PC-9 (cell line): ENCODE measurements around the gene TYW3. TPM values are rescaled to one million over a fixed set of nuclear protein-coding genes. Genes with fewer than 3 reads are reported as not detected.
A peak's percentile ranks its signal among the peaks of the same experiment; 100 is the strongest.

Experiments used
- BruUV-seq: library from RNA; stranded (reverse); fragments of 400-500 nt; replicated peaks from 2 replicates; lab custom pipeline; 2021; lab: Mats Ljungman, UMichigan
- CTCF ChIA-PET: fragments of 300-600 bp; sonication (Branson Sonifier 250); formaldehyde crosslinking; loops from one replicate; lab custom pipeline; 2022; ENCODE audit warnings: antibody characterized with exemption; lab: Charles Lee
- POLR2A ChIA-PET: fragments of 300-600 bp; sonication (Branson Sonifier 250); formaldehyde crosslinking; loops from one replicate; lab custom pipeline; 2022; ENCODE audit warnings: antibody characterized with exemption; ENCODE audit not compliant: unreplicated experiment; lab: Charles Lee
- DNase-seq, 2 experiments: peaks; one replicate each; pipeline versions ENCODE4 v3.0.0 to v3.0.0-alpha.2; 2015 to 2022; ENCODE audit warnings: mixed read lengths in 1 of 2
- H2AFZ ChIP-seq: fragments of 200-600 bp; sonication (generic); 2 replicates; pipeline ENCODE4 v1.8.1; 2017; ENCODE audit warnings: antibody characterized with exemption
- H3F3A ChIP-seq: fragments of 200-600 bp; sonication (generic); 2 replicates; pipeline ENCODE4 v1.8.1; 2017; ENCODE audit warnings: antibody characterized with exemption, mild to moderate bottlenecking, low read depth; ENCODE audit not compliant: insufficient read depth
- H3K27ac ChIP-seq: fragments of 200-600 bp; sonication (generic); 2 replicates; pipeline ENCODE4 v1.6.1; 2016; ENCODE audit warnings: mixed run types
- H3K27me3 ChIP-seq: fragments of 200-600 bp; sonication (generic); 2 replicates; pipeline ENCODE4 v1.6.1; 2016; ENCODE audit warnings: low read depth, mixed run types; ENCODE audit not compliant: insufficient read depth
- H3K36me3 ChIP-seq: fragments of 200-600 bp; sonication (generic); 2 replicates; pipeline ENCODE4 v1.6.1; 2016; ENCODE audit warnings: low read depth, mixed run types
- H3K4me1 ChIP-seq: fragments of 200-600 bp; sonication (generic); replicated peaks from 2 replicates; pipeline ENCODE4 v1.6.1; 2016; ENCODE audit warnings: mixed run types; ENCODE audit not compliant: insufficient read depth
- H3K4me2 ChIP-seq: fragments of 200-600 bp; sonication (generic); 2 replicates; pipeline ENCODE4 v1.6.1; 2017; ENCODE audit warnings: mixed run types
- H3K4me3 ChIP-seq: fragments of 200-600 bp; sonication (generic); 2 replicates; pipeline ENCODE4 v1.6.1; 2016; ENCODE audit warnings: mixed run types
- H3K79me2 ChIP-seq: fragments of 200-600 bp; sonication (generic); 2 replicates; pipeline ENCODE4 v1.6.1; 2017; ENCODE audit warnings: low read depth, mixed run types
- H3K9me2 ChIP-seq: fragments of 200-600 bp; sonication (generic); 2 replicates; pipeline ENCODE4 v1.8.1; 2017; ENCODE audit warnings: mild to moderate bottlenecking; ENCODE audit not compliant: insufficient read depth
- H3K9me3 ChIP-seq: fragments of 200-600 bp; sonication (generic); 2 replicates; pipeline ENCODE4 v1.8.1; 2016; ENCODE audit warnings: low read depth; ENCODE audit not compliant: insufficient read depth
- H4K20me1 ChIP-seq: fragments of 200-600 bp; sonication (generic); 2 replicates; pipeline ENCODE4 v1.8.1; 2017; ENCODE audit not compliant: insufficient read depth
- EZH2 ChIP-seq: fragments of 200-600 bp; sonication (generic); IDR thresholded peaks from 2 replicates; pipeline ENCODE4 v1.8.0; 2017; ENCODE audit warnings: antibody characterized with exemption, low read depth
- intact Hi-C: fragments of 100-400 bp; cut with micrococcal nuclease; formaldehyde crosslinking; loops from one replicate; pipeline ENCODE4 v1.10.0; 2022; ENCODE audit not compliant: unreplicated experiment
- total RNA-seq: library from RNA; stranded (reverse); gene quantifications from 2 replicates; pipeline ENCODE4 v1.2.3, GENCODE V29; 2021
- TF ChIP-seq, protein P1 (sequence below): fragments of 200-600 bp; sonication (generic); conservative IDR thresholded peaks from 2 replicates; pipeline ENCODE4 v1.6.1; 2017; ENCODE audit warnings: mixed run types, antibody characterized with exemption, mild to moderate bottlenecking, moderate library complexity

Gene TYW3
- total RNA-seq, 1 experiment from 2014 or later, result 19.8 TPM

DNA sequence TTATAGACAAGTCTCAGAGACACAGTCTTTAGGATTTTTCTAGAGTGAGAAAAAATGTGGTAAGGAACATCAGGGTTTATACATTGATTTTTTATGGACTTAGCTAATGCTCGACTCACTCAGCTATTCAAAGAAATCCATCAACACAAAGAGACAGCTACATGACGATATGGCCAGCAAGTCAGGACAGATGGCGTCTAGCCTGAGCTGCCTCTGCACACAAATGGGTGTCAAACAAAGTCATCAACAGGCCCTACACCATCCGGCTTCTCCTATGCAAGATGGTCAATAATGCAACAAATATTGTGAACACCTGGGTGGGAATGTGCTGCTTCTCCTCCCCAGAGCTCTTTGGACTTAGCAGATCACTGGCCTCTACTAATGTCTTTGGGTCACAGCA lies 46.0 kb upstream of the TYW3 start:
- Histone ChIP-seq H3F3A (no peaks in the 10 kb centered on the region), H3K4me3 (no peak overlapping the region), H3K4me1 (no peaks in the 10 kb centered on the region), H3K4me2 (no peak overlapping the region), H3K27ac (no peak overlapping the region), H3K9me3 (no peaks in the 10 kb centered on the region), H3K27me3 (no peaks in the 10 kb centered on the region), H4K20me1 (no peaks in the 10 kb centered on the region), H3K9me2 (no peaks in the 10 kb centered on the region), H3K36me3 (no peaks in the 10 kb centered on the region), H2AFZ (no peak overlapping the region), H3K79me2 (no peaks in the 10 kb centered on the region)
- no peak for TF ChIP-seq EZH2
- TF ChIP-seq, protein P1, sequence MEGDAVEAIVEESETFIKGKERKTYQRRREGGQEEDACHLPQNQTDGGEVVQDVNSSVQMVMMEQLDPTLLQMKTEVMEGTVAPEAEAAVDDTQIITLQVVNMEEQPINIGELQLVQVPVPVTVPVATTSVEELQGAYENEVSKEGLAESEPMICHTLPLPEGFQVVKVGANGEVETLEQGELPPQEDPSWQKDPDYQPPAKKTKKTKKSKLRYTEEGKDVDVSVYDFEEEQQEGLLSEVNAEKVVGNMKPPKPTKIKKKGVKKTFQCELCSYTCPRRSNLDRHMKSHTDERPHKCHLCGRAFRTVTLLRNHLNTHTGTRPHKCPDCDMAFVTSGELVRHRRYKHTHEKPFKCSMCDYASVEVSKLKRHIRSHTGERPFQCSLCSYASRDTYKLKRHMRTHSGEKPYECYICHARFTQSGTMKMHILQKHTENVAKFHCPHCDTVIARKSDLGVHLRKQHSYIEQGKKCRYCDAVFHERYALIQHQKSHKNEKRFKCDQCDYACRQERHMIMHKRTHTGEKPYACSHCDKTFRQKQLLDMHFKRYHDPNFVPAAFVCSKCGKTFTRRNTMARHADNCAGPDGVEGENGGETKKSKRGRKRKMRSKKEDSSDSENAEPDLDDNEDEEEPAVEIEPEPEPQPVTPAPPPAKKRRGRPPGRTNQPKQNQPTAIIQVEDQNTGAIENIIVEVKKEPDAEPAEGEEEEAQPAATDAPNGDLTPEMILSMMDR, result no peak
- POLR2A ChIA-PET, result interaction anchor here (0.6 kb wide), 1 partner anchor 318 kb away, joined by 3 read pairs; no protein-coding TSS in a partner anchor
- no peak for DNase-seq
- intact Hi-C loops, result no loop called here
- no TSS peak for BruUV-seq
- CTCF ChIA-PET, result no interaction called here

DNA sequence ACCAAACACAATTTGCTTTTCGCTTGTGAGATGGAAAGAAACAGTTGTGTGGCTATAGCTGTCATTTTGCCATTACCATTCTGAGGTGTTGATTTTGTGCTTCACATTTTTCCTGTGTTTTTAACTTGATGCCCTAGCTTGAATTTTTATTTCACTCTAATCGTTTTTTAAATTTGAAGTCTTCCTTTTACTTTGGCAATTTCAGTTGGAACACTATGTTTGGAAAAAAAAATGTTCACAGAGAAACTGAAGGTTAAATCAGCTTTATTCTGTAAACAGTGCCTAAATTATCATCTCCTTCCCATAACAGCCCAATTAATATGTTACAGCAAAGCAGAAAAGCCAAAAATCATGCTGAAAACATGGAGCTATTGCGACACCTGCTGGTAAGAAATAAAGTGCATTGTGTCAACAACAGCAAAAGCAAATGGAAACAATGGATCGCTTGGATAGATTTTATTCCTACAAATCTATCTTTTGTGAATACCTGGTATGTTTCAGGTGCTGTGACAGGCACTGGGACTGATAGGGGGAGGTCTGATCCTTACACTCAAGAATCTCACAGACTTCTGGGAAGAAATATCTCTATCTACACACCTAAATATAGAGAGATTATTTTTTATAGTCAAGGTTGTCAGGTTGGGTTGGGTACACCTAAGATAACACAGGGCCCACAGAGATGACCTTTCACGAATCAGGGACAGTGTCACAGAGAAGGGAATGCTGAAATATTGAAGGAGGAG lies 43.2 kb upstream of the TYW3 start:
- TF ChIP-seq EZH2, result no peak
- TF ChIP-seq, protein P1, result peak; percentile 95
- ChIA-PET CTCF (interaction anchor here (0.7 to 1.2 kb wide), 2 partner anchors 221 to 578 kb away, joined by 3 read pairs; no protein-coding TSS in a partner anchor), POLR2A (no interaction called here)
- Histone ChIP-seq H3K4me2 (peak overlapping the region; percentile 50), H3K79me2 (no peaks in the 10 kb centered on the region), H3K4me3 (no peak overlapping the region), H3K36me3 (no peaks in the 10 kb centered on the region), H3F3A (peaks cover 7% of the 10 kb centered on the region; the same call in 1 of the 2 replicates), H3K27me3 (no peaks in the 10 kb centered on the region), H3K9me2 (no peaks in the 10 kb centered on the region), H3K4me1 (peaks cover 12% of the 10 kb centered on the region), H4K20me1 (no peaks in the 10 kb centered on the region), H3K27ac (no peak overlapping the region), H3K9me3 (no peaks in the 10 kb centered on the region), H2AFZ (peak overlapping the region; percentile 58)
- no TSS peak for BruUV-seq
- peak; percentile 43 to 67 for DNase-seq
- intact Hi-C loops, result loop anchor here (2.0 to 5.0 kb wide), 3 partner anchors 37 to 187 kb away; partner anchors contain the start of genes CRYZ and TYW3

DNA sequence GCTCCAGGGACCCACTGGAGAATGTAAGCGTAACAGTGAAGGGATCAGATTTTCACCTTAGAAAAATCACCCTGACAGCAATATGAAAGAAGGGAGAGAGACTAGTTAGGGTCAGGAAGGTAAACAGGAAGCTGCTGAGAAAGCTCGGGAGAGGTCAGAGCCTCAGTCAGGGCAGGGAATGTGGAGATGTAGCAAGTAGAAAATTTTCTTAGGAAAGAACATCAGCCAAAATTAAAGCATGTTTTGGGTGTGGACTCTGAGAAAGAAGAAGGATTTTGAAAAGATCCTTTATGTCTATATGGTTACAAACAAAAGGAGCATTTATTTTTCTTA lies 42.6 kb upstream of the TYW3 start:
- Histone ChIP-seq H3K4me1 (peaks cover 12% of the 10 kb centered on the region), H2AFZ (peak overlapping the region; percentile 58), H3K27me3 (no peaks in the 10 kb centered on the region), H3K9me2 (no peaks in the 10 kb centered on the region), H3K4me3 (no peak overlapping the region), H3K36me3 (no peaks in the 10 kb centered on the region), H3K4me2 (peak overlapping the region; percentile 50), H3K9me3 (no peaks in the 10 kb centered on the region), H4K20me1 (no peaks in the 10 kb centered on the region), H3K27ac (no peak overlapping the region), H3F3A (peaks cover 7% of the 10 kb centered on the region; the same call in 1 of the 2 replicates), H3K79me2 (no peaks in the 10 kb centered on the region)
- POLR2A ChIA-PET, result no interaction called here
- no TSS peak for BruUV-seq
- TF ChIP-seq, protein P1, result no peak
- TF ChIP-seq EZH2, result no peak
- intact Hi-C loops, result loop anchor here (5.0 kb wide), 2 partner anchors 42 to 188 kb away; partner anchors contain the start of genes CRYZ and TYW3
- no peak for DNase-seq
- CTCF ChIA-PET, result interaction anchor here (0.6 to 1.2 kb wide), 2 partner anchors 222 to 713 kb away, joined by 3 to 5 read pairs; no protein-coding TSS in a partner anchor
